ENCODE measurements around the gene DUSP22.

Gene DUSP22

GRCh38 chr6:298233-299103, 6.2 kb downstream of the DUSP22 start:
- no peak for TF ChIP-seq GATA2 (IDR thresholded peaks at IDR 0.05; ENCODE audit: low read depth, low read length)
- TF ChIP-seq GATA3 (IDR thresholded peaks at IDR 0.05; ENCODE audit: low read depth, low read length), result no peak

- TF ChIP-seq GATA2 (IDR thresholded peaks at IDR 0.05; ENCODE audit: low read depth, low read length) (no peak), GATA3 (IDR thresholded peaks at IDR 0.05; ENCODE audit: low read depth, low read length) (no peak)
Observed at GRCh38 chr6:299104-299980, 7.1 kb downstream of the DUSP22 start.

- TF ChIP-seq GATA2 (IDR thresholded peaks at IDR 0.05; ENCODE audit: low read depth, low read length), result no peak
Observed at GRCh38 chr6:300026-300425, 7.7 kb downstream of the DUSP22 start.

GRCh38 chr6:300494-301198, 8.4 kb downstream of the DUSP22 start:
- TF ChIP-seq GATA2 (IDR thresholded peaks at IDR 0.05; ENCODE audit: low read depth, low read length) (no peak), GATA3 (IDR thresholded peaks at IDR 0.05; ENCODE audit: low read depth, low read length) (no peak)

- TF ChIP-seq GATA3 (IDR thresholded peaks at IDR 0.05; ENCODE audit: low read depth, low read length) (no peak), GATA2 (IDR thresholded peaks at IDR 0.05; ENCODE audit: low read depth, low read length) (no peak)
Observed at GRCh38 chr6:301526-301925, 9.2 kb downstream of the DUSP22 start.

DNA sequence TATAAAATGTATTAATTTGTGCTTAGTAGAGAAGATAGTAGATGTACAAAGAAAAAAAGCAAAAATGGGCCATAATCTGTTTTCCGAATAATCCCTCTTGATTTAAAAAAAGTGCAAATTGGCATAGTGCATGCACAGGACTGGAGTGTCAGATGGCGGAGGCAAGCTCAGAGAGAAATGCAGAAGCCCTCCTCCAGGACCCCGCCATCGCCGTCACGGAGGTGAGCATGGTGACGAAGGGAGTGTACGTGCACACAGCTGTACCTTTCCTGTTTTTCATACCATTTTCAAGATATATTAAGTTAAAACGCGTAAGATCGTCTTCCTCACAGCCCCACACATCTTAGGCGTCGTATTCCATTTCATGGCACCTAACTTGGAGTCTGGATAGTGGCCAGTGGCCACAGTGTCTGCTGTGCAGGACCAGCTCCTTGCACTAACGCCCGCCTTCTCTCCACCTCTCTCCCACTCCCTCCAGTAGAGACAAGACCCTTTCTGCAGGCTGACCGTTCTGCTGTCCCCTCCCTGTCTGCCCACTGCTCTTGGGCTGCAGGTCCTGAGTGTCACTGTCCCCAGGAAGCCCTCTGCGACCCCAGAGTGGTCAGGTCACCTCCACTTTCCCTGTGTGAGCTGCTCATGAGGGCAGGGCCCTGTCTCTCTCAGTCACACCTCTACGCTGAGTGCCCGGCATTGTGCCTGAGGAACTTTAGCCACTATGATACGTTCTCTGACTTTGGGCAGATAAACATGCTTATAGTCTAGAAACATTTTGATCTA, 9.8 kb downstream of the DUSP22 start:
- TF ChIP-seq GATA3 (IDR thresholded peaks at IDR 0.05; ENCODE audit: low read depth, low read length) (no peak), GATA2 (IDR thresholded peaks at IDR 0.05; ENCODE audit: low read depth, low read length) (no peak)

- TF ChIP-seq GATA3 (IDR thresholded peaks at IDR 0.05; ENCODE audit: low read depth, low read length) (no peak), GATA2 (IDR thresholded peaks at IDR 0.05; ENCODE audit: low read depth, low read length) (no peak)
Observed at GRCh38 chr6:302760-303159, 10.5 kb downstream of the DUSP22 start.

- TF ChIP-seq GATA2 (IDR thresholded peaks at IDR 0.05; ENCODE audit: low read depth, low read length) (no peak), GATA3 (IDR thresholded peaks at IDR 0.05; ENCODE audit: low read depth, low read length) (no peak)
Observed at GRCh38 chr6:303263-303662, 11.0 kb downstream of the DUSP22 start.

- no peak for TF ChIP-seq GATA3 (IDR thresholded peaks at IDR 0.05; ENCODE audit: low read depth, low read length)
- TF ChIP-seq GATA2 (IDR thresholded peaks at IDR 0.05; ENCODE audit: low read depth, low read length), result no peak
Observed at GRCh38 chr6:303948-304558, 11.8 kb downstream of the DUSP22 start.

- TF ChIP-seq GATA3 (IDR thresholded peaks at IDR 0.05; ENCODE audit: low read depth, low read length), result no peak
- TF ChIP-seq GATA2 (IDR thresholded peaks at IDR 0.05; ENCODE audit: low read depth, low read length), result no peak
Observed at GRCh38 chr6:304833-305370, 12.6 kb downstream of the DUSP22 start.

DNA sequence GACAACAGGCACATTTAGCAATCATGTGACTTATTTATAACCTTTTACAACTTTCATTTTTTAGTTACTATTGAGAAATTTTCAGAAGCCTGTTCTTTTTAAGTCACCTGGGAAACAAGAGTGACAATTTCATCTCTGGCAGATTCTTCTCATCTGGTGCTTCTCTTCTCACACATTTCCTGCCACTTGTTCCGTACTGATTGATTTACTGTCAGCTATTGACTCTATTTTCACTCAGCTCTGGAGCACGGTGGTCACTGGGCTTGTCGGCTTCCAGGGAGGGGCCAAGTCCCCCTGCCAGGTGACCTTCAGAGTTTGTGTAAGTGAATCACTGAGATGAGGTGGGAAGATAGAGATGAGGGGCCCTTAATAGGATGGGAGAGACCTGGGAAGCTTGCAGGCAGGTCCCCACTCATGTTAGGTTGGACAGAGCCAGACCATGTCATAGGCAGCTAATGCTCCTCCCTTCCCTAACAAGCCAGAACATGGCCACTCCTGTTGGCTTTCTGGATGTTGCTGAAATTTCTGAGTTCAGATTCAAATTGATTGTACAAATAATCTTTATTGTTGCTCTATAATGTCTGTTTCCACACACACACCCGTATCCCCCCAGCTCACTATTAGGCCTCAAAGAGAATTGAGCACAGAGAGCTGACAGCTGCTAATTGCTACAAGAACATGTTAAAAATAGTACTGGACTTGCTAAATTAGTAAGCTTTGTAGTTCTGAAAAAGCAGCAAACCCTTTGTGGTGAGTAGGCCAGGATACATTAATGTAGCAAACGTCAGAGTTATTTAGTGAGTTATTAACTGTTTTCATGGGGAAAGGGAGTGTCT, 13.3 kb downstream of the DUSP22 start:
- TF ChIP-seq GATA2 (IDR thresholded peaks at IDR 0.05; ENCODE audit: low read depth, low read length) (no peak), GATA3 (IDR thresholded peaks at IDR 0.05; ENCODE audit: low read depth, low read length) (no peak)

DNA sequence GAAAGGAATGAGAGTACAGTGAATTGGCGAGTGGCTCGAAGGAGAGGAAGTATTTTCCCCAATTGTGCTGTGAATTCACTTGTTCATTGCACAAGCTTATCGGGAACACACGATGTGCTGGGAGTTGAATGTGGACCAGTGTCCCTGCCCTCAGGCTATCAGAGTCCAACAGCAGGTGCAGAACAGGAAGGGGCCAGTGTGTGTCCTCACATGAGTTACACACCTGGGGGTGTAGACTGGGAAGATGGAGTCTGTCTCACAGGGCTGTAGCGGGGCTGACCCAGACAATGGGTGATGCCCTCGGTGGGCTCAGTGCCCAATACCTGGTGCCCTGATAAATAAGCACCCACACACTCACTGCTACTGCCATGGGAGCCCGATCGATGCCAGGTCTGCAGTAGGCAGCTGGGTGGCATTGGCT, 14.4 kb downstream of the DUSP22 start:
- no peak for TF ChIP-seq GATA3 (IDR thresholded peaks at IDR 0.05; ENCODE audit: low read depth, low read length)
- TF ChIP-seq GATA2 (IDR thresholded peaks at IDR 0.05; ENCODE audit: low read depth, low read length), result no peak

Data from SH-SY5Y (cell line).